Activated CD8-positive, alpha-beta memory T cell treated with anti-CD3 and anti-CD28 coated beads, Interleukin-2, amount 10 ng/mL, durations not matched to agents 7 days and 5 days (primary cell): ENCODE data around the gene PDGFB. TPM values are rescaled to one million over a fixed set of nuclear protein-coding genes. Genes with fewer than 3 reads are reported as not detected.

Experiments used
- ATAC-seq: fragments of 150-1000 bp; cut with Tn5 transposase; one replicate; pipeline ENCODE4 v1.10.0; 2021; ENCODE audit warnings: moderate library complexity
- CTCF ChIA-PET: fragments of 350-600 bp; sonication (Branson Sonifier 250); formaldehyde crosslinking; loops from one replicate; lab custom pipeline; 2021; ENCODE audit warnings: antibody characterized with exemption; lab: Charles Lee
- DNase-seq: peaks from one replicate; pipeline ENCODE4 v3.0.0-alpha.2; 2020
- H3K27ac Mint-ChIP-seq: one replicate; pipeline ENCODE4 v1.8.0; 2021; ENCODE audit warnings: mild to moderate bottlenecking, mixed read lengths
- H3K27me3 Mint-ChIP-seq: one replicate; pipeline ENCODE4 v1.8.0; 2021; ENCODE audit warnings: mixed read lengths
- H3K36me3 Mint-ChIP-seq: one replicate; pipeline ENCODE4 v1.8.0; 2021; ENCODE audit warnings: mild to moderate bottlenecking, mixed read lengths
- H3K4me1 Mint-ChIP-seq: one replicate; pipeline ENCODE4 v1.8.0; 2021; ENCODE audit warnings: mixed read lengths
- H3K4me3 Mint-ChIP-seq: one replicate; pipeline ENCODE4 v1.8.0; 2021; ENCODE audit warnings: mild to moderate bottlenecking, moderate library complexity, mixed read lengths
- H3K9me3 Mint-ChIP-seq: one replicate; pipeline ENCODE4 v1.8.0; 2022; ENCODE audit warnings: low read depth, mixed read lengths
- total RNA-seq, 2 experiments: library from RNA; stranded (reverse); gene quantifications; one replicate each; pipeline ENCODE4 v1.2.3, GENCODE V29; 2021

PDGFB gene
- total RNA-seq, 2 experiments from 2014 or later: 0.35 TPM; not detected in 1

DNA sequence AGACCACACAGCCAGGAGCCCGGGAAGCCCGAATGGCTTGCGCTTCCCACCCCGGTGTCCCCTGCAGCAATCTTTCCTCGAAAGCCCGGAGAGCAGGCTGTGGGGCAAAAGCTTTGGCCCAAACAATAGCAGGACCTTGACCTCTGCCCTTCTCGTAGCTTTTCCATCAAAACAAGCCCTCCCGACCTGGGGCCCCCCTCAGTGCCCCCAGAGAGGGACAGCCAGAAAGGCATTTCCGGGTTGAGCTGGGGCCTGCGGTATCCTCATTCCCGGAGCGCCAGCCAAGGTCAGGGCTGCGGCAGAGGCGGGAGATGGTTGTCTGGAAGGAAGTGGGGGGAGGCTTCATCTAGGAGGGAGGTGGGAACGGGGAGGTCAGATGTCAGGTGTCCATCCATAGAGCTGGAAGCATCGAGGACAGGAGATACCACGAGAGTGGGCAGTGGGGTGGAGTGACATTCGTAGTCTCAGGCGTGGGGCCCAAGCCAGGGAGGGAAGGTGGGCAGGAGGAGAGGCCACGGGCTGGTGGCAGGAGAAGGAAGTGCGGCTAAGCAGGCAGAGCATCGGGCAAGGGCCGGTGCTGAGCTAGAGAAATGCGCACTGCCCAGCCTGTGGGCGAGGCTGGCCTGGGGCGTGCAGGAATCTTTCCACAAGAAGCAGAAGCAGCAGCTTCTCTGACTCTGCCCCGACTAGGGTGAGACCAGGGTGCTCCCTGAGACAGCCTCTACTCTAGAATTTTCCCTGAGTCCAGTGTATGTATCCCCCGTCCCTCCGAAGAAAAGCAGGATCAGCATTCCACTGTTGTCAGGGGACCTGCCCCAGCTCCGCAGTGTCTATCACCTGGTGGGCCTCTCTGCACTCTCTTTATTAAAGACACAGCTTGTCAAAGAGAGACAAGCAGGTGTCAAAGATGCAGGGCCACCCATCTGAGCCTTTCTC is 14.3 kb downstream of the PDGFB start:
- Mint-ChIP-seq H3K4me1 (peaks cover under 1% of the 10 kb centered on the region), H3K4me3 (no peak overlapping the region), H3K27me3 (peaks cover 54% of the 10 kb centered on the region), H3K27ac (no peak overlapping the region), H3K36me3 (no peaks in the 10 kb centered on the region), H3K9me3 (no peaks in the 10 kb centered on the region)
- ATAC-seq: no peak
- no peak for DNase-seq
- CTCF ChIA-PET: interaction anchor here (1.0 to 1.3 kb wide), 2 partner anchors 59 to 85 kb away, joined by 3 read pairs; no protein-coding TSS in a partner anchor

DNA sequence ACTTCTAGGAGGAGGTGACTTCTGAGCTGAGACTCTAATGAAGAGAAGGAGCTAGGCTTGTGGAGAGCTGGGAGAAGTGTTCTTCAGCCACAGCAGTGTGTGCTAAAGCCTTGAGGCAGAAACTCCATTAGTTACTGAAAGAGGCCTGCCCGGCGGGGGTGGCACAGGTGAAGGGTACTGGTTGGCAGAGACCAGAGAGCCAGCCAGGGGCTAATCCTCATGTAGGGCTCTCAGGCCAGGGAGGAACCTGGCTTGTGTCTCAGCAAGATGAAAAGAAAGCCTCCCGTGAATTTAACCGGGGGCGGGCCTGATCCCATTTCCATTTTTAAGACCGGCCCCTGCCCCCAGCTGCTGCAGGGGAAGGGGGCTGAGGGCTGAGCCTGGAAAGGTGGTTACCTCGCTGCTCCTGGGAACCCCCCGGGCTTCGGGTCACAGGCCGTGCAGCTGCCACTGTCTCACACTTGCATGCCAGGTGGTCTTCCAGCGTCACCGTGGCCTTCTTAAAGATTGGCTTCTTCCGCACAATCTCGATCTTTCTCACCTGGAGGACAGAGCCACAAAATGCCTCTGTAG is 15.0 kb downstream of the PDGFB start:
- no peak for ATAC-seq
- CTCF ChIA-PET: no interaction called here
- no peaks in the 10 kb centered on the region for H3K9me3 Mint-ChIP-seq
- H3K4me3 Mint-ChIP-seq: no peak overlapping the region
- H3K4me1 Mint-ChIP-seq: no peaks in the 10 kb centered on the region
- H3K27ac Mint-ChIP-seq: no peak overlapping the region
- H3K36me3 Mint-ChIP-seq: no peaks in the 10 kb centered on the region
- no peak for DNase-seq
- H3K27me3 Mint-ChIP-seq: peaks cover 48% of the 10 kb centered on the region

DNA sequence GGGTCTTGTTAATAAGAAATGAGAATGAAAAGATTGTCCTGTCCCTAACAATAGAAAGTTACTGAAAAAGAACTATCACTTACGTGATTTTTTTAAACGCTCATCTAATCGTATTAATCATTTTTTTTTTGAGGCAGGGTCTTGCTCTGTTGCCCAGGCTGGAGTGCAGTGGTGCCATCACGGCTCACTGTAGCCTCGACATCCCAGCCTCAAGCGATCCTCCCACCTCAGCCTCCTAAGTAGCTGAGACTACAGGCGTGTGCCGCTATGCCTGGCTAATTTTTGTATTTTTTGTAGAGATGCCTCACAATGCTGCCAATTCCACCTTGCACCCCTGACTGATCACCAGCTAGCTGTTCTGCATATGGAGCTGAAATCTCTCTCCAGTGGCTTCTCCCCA is 15.7 kb downstream of the PDGFB start:
- CTCF ChIA-PET: no interaction called here
- no peak for ATAC-seq
- Mint-ChIP-seq H3K4me3 (no peak overlapping the region), H3K9me3 (no peaks in the 10 kb centered on the region), H3K36me3 (no peaks in the 10 kb centered on the region), H3K4me1 (no peaks in the 10 kb centered on the region), H3K27me3 (peaks cover 42% of the 10 kb centered on the region), H3K27ac (no peak overlapping the region)
- no peak for DNase-seq

GRCh38 chr22:39227542-39228272 is 17.1 kb downstream of the PDGFB start:
- Mint-ChIP-seq H3K4me3 (no peak overlapping the region), H3K4me1 (no peaks in the 10 kb centered on the region), H3K27ac (no peak overlapping the region), H3K9me3 (no peaks in the 10 kb centered on the region), H3K36me3 (no peaks in the 10 kb centered on the region), H3K27me3 (peaks cover 30% of the 10 kb centered on the region)
- CTCF ChIA-PET: no interaction called here
- no peak for ATAC-seq
- no peak for DNase-seq

DNA sequence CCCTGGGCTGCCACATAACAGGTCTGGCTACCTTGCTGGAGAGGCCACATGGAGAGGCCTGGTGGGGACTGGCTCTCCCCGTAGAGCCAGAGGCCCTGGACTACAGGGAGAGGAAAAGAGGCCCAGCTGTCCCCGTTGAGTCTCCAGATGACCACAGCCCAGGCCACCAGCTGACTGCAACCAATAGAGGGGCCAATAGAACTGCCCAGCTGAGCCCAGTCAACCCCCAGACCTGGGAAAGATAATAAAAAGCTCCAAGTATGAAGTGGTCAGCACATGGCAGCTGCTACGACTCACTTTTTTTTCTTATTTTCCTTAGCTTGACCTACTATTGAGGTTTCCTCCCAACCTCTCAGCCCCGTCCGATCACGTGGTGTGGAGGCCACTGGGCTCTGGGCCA is 18.4 kb downstream of the PDGFB start:
- Mint-ChIP-seq H3K4me1 (no peaks in the 10 kb centered on the region), H3K9me3 (no peaks in the 10 kb centered on the region), H3K36me3 (no peaks in the 10 kb centered on the region), H3K27me3 (peaks cover 22% of the 10 kb centered on the region), H3K4me3 (no peak overlapping the region), H3K27ac (no peak overlapping the region)
- CTCF ChIA-PET: interaction anchor here (1.4 kb wide), 1 partner anchor 53 kb away, joined by 3 read pairs; no protein-coding TSS in a partner anchor
- ATAC-seq (no peak), DNase-seq (no peak)

DNA sequence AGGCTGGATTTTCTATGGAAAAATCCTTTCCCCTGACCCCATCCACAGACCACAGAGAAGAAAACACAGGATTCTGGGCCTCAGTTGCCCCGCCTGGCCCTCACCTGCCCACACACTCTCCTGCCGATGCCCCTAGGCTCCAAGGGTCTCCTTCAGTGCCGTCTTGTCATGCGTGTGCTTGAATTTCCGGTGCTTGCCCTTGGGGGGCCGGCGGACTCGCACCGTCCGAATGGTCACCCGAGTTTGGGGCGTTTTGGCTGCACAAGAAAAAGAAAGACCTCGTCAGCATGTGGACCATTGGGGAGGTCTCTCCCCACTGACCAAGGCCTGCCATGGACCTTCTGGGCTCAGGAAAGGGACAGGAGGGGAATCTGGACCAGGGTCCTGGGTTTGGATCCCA is 19.2 kb downstream of the PDGFB start:
- Mint-ChIP-seq H3K27ac (no peak overlapping the region), H3K4me1 (no peaks in the 10 kb centered on the region), H3K36me3 (no peaks in the 10 kb centered on the region), H3K9me3 (no peaks in the 10 kb centered on the region), H3K4me3 (no peak overlapping the region), H3K27me3 (peaks cover 20% of the 10 kb centered on the region)
- no peak for ATAC-seq
- CTCF ChIA-PET: interaction anchor here (1.4 kb wide), 1 partner anchor 54 kb away, joined by 3 read pairs; no protein-coding TSS in a partner anchor
- DNase-seq: no peak

- H3K4me3 Mint-ChIP-seq: no peak overlapping the region
- CTCF ChIA-PET: no interaction called here
- H3K36me3 Mint-ChIP-seq: peaks cover 1% of the 10 kb centered on the region
- H3K4me1 Mint-ChIP-seq: no peaks in the 10 kb centered on the region
- peaks cover 15% of the 10 kb centered on the region for H3K27me3 Mint-ChIP-seq
- DNase-seq (no peak), ATAC-seq (no peak)
- no peak overlapping the region for H3K27ac Mint-ChIP-seq
- H3K9me3 Mint-ChIP-seq: no peaks in the 10 kb centered on the region
Measured at GRCh38 chr22:39224550-39224949, 20.2 kb downstream of the PDGFB start.

GRCh38 chr22:39223091-39223710 is 21.6 kb downstream of the PDGFB start:
- CTCF ChIA-PET: no interaction called here
- H3K4me3 Mint-ChIP-seq: no peak overlapping the region
- peaks cover 1% of the 10 kb centered on the region for H3K36me3 Mint-ChIP-seq
- ATAC-seq: no peak
- H3K4me1 Mint-ChIP-seq: no peaks in the 10 kb centered on the region
- H3K27me3 Mint-ChIP-seq: peaks cover 15% of the 10 kb centered on the region
- no peaks in the 10 kb centered on the region for H3K9me3 Mint-ChIP-seq
- H3K27ac Mint-ChIP-seq: no peak overlapping the region
- DNase-seq: no peak

DNA sequence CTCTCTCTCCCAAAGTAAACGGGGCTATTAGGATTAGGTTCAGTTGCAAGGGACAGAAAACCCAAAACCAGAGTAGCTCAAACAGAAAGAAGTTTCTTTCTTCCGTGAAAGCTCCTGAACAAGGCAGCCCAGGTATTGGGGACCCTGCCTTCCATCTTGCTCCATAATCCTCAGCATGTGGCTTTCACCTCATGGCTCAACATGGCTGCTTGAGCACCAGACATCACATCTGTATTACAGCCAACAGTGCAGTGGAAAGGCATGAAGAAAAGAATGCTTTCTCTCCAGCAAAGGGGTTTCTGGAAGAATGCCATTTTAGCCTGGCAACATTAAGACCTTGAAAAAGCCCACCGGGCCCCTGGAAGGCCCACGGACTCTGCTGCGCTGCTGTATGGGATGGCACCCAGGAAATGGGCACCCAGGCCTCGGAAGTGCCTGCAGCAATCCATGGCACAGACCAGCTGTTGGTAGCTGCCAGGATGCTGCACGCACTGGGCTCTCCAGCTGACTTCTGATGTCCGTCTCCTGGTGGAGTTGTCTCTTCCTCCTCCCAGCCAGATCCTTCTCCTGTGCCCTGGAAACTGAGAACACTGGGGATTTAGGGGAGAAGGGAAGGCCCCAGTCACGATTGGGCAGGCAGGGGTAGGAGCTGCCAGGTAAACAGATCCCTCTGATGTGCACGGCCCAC is 22.6 kb downstream of the PDGFB start:
- H3K27me3 Mint-ChIP-seq: peaks cover 18% of the 10 kb centered on the region
- no peak overlapping the region for H3K4me3 Mint-ChIP-seq
- CTCF ChIA-PET: interaction anchor here (0.6 to 1.2 kb wide), 3 partner anchors 85 to 247 kb away, joined by 3 to 4 read pairs (median 3); no protein-coding TSS in a partner anchor
- no peak for ATAC-seq
- no peaks in the 10 kb centered on the region for H3K4me1 Mint-ChIP-seq
- DNase-seq: no peak
- H3K27ac Mint-ChIP-seq: no peak overlapping the region
- peaks cover 2% of the 10 kb centered on the region for H3K9me3 Mint-ChIP-seq
- peaks cover 1% of the 10 kb centered on the region for H3K36me3 Mint-ChIP-seq

- no peak for DNase-seq
- H3K27ac Mint-ChIP-seq: no peak overlapping the region
Measured at GRCh38 chr22:39220890-39221850, 23.6 kb downstream of the PDGFB start.

GRCh38 chr22:39220450-39220849 is 24.3 kb downstream of the PDGFB start:
- no peak for DNase-seq
- Mint-ChIP-seq H3K9me3 (peaks cover 2% of the 10 kb centered on the region), H3K36me3 (peaks cover 1% of the 10 kb centered on the region), H3K27ac (no peak overlapping the region), H3K4me3 (no peak overlapping the region), H3K4me1 (no peaks in the 10 kb centered on the region), H3K27me3 (peaks cover 26% of the 10 kb centered on the region)
- CTCF ChIA-PET: no interaction called here
- no peak for ATAC-seq

More at GRCh38 chr22:39220890-39221850, 23.6 kb downstream of the PDGFB start:
- peaks cover 2% of the 10 kb centered on the region for H3K9me3 Mint-ChIP-seq
- no peak overlapping the region for H3K4me3 Mint-ChIP-seq
- ATAC-seq: no peak
- H3K4me1 Mint-ChIP-seq: no peaks in the 10 kb centered on the region
- CTCF ChIA-PET: interaction anchor here (0.7 to 1.2 kb wide), 2 partner anchors 86 to 95 kb away, joined by 3 to 4 read pairs; no protein-coding TSS in a partner anchor
- peaks cover 23% of the 10 kb centered on the region for H3K27me3 Mint-ChIP-seq
- H3K36me3 Mint-ChIP-seq: peaks cover 1% of the 10 kb centered on the region
